ENCODE data around the gene ERC1. TPM values are rescaled to one million over a fixed set of nuclear protein-coding genes. Genes with fewer than 3 reads are reported as not detected.
"Not testable (repeated sequence)": the region's sequence is repeated elsewhere in the genome, so short reads cannot be mapped to it uniquely, and the experiment has no call there.

Gene ERC1
- total RNA-seq, 1 donor from 2014 or later = 56.5 TPM

GRCh38 chr12:1252758-1253157 lies 261.7 kb downstream of the ERC1 start:
- H3K9me3 ChIP-seq = no peaks in the 10 kb centered on the region
- intact Hi-C loops (cut with DNase I) = no loop called here
- TF ChIP-seq CTCF (IDR thresholded peaks at IDR 0.05) = no peak
- no peak for TF ChIP-seq POLR2AphosphoS5 (IDR thresholded peaks at IDR 0.05; ENCODE audit: insufficient read depth in 1 of 2, low read depth in 1 of 2)
- no peak for TF ChIP-seq POLR2A (IDR thresholded peaks at IDR 0.05)

GRCh38 chr12:1255125-1255524 lies 264.1 kb downstream of the ERC1 start:
- H3K27ac ChIP-seq; intact Hi-C loops (cut with DNase I); H3K27me3 ChIP-seq; DNase-seq (ENCODE audit: extremely low spot score in 2 of 2); H3K4me3 ChIP-seq; H3K9me3 ChIP-seq; H3K36me3 ChIP-seq; H3K4me1 ChIP-seq: not testable (repeated sequence)

More at GRCh38 chr12:1252758-1253157, 261.7 kb downstream of the ERC1 start:
- Histone ChIP-seq H3K27ac (no peak overlapping the region), H3K4me3 (no peak overlapping the region), H3K4me1 (no peaks in the 10 kb centered on the region), H3K36me3 (peaks cover 0 to 5% of the 10 kb centered on the region in 2 donors), H3K27me3 (no peaks in the 10 kb centered on the region)
- no peak for DNase-seq (ENCODE audit: extremely low spot score in 2 of 2)

- H3K27ac ChIP-seq; H3K4me1 ChIP-seq; H3K9me3 ChIP-seq; H3K4me3 ChIP-seq; DNase-seq (ENCODE audit: extremely low spot score in 2 of 2); H3K36me3 ChIP-seq; intact Hi-C loops (cut with DNase I); H3K27me3 ChIP-seq: not testable (repeated sequence)
These were observed 264.8 kb downstream of the ERC1 start for GRCh38 chr12:1255854-1256253.

GRCh38 chr12:1256285-1256684 lies 265.3 kb downstream of the ERC1 start:
- no peak for TF ChIP-seq POLR2AphosphoS5 (IDR thresholded peaks at IDR 0.05; ENCODE audit: insufficient read depth in 1 of 2, low read depth in 1 of 2)
- no peak for TF ChIP-seq POLR2A (IDR thresholded peaks at IDR 0.05)
- TF ChIP-seq CTCF (IDR thresholded peaks at IDR 0.05) = no peak
- intact Hi-C loops (cut with DNase I) = no loop called here
- Histone ChIP-seq H3K36me3 (peaks cover 0 to 5% of the 10 kb centered on the region in 2 donors), H3K4me3 (no peak overlapping the region), H3K27ac (no peak overlapping the region), H3K27me3 (no peaks in the 10 kb centered on the region), H3K4me1 (no peaks in the 10 kb centered on the region), H3K9me3 (no peaks in the 10 kb centered on the region)
- DNase-seq (ENCODE audit: extremely low spot score in 2 of 2) = no peak

GRCh38 chr12:1256991-1257390 lies 266.0 kb downstream of the ERC1 start:
- Histone ChIP-seq H3K4me3 (no peak overlapping the region), H3K36me3 (peaks cover 0 to 5% of the 10 kb centered on the region in 2 donors), H3K9me3 (no peaks in the 10 kb centered on the region), H3K4me1 (no peaks in the 10 kb centered on the region), H3K27me3 (no peaks in the 10 kb centered on the region), H3K27ac (no peak overlapping the region)
- intact Hi-C loops (cut with DNase I) = no loop called here
- no peak for DNase-seq (ENCODE audit: extremely low spot score in 2 of 2)
- no peak for TF ChIP-seq POLR2AphosphoS5 (IDR thresholded peaks at IDR 0.05; ENCODE audit: insufficient read depth in 1 of 2, low read depth in 1 of 2)
- TF ChIP-seq CTCF (IDR thresholded peaks at IDR 0.05) = no peak
- no peak for TF ChIP-seq POLR2A (IDR thresholded peaks at IDR 0.05)

- Histone ChIP-seq H3K27ac (no peak overlapping the region), H3K4me3 (no peak overlapping the region), H3K36me3 (peaks cover 0 to 26% of the 10 kb centered on the region in 2 donors), H3K9me3 (no peaks in the 10 kb centered on the region), H3K4me1 (no peaks in the 10 kb centered on the region), H3K27me3 (no peaks in the 10 kb centered on the region)
- no peak for DNase-seq (ENCODE audit: extremely low spot score in 2 of 2)
- TF ChIP-seq CTCF (IDR thresholded peaks at IDR 0.05) (no peak), POLR2AphosphoS5 (IDR thresholded peaks at IDR 0.05; ENCODE audit: insufficient read depth in 1 of 2, low read depth in 1 of 2) (no peak), POLR2A (IDR thresholded peaks at IDR 0.05) (no peak)
- intact Hi-C loops (cut with DNase I) = no loop called here
These were observed 271.0 kb downstream of the ERC1 start for GRCh38 chr12:1262011-1262410.

Data from vagina (tissue), 2 donors.